ENCODE results near the gene TMEM254. TPM values are rescaled to one million over a fixed set of nuclear protein-coding genes. Genes with fewer than 3 reads are reported as not detected.
"Not testable (repeated sequence)": the region's sequence is repeated elsewhere in the genome, so short reads cannot be mapped to it uniquely, and the experiment has no call there.

TMEM254 gene
- total and polyA plus RNA-seq, 3 donors from 2014 or later: 51.5 to 69.6 (median 53.0) TPM

DNA sequence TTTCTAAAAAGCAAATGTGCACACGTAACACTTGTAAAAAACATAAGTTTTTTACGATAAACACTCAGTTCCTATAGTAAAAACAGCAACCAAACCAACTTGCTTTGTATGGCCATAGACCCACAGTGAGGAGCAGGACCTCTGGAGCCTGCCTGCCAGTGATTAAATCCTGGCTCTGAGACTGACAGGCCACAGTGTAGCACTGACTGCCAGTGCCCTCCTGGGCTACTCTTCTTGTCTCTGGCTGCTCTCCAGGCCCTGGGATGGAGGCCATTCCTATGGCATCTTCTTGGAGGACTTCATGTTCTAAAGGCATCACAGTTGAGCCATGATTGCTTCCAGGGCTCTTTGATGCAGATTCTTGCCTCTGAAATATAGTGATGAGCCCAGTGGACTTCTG is 22.7 kb upstream of the TMEM254 start:
- H3K4me3 ChIP-seq: no peak overlapping the region
- no peaks in the 10 kb centered on the region for H3K9me3 ChIP-seq
- no peaks in the 10 kb centered on the region for H3K4me1 ChIP-seq
- TF ChIP-seq CTCF (IDR thresholded peaks at IDR 0.05): no peak
- no peak for TF ChIP-seq POLR2A (IDR thresholded peaks at IDR 0.05)
- H3K27me3 ChIP-seq: no peaks in the 10 kb centered on the region
- no peak for DNase-seq
- no peaks in the 10 kb centered on the region for H3K36me3 ChIP-seq (ENCODE audit: low read depth, missing control alignments)
- 93 to 94% methylated on average over 2 of the region's 2 CpGs for WGBS, 2 donors
- H3K27ac ChIP-seq: no peak overlapping the region
- intact Hi-C loops (cut with DNase I; ENCODE audit: low total_unique reads): no loop called here

DNA sequence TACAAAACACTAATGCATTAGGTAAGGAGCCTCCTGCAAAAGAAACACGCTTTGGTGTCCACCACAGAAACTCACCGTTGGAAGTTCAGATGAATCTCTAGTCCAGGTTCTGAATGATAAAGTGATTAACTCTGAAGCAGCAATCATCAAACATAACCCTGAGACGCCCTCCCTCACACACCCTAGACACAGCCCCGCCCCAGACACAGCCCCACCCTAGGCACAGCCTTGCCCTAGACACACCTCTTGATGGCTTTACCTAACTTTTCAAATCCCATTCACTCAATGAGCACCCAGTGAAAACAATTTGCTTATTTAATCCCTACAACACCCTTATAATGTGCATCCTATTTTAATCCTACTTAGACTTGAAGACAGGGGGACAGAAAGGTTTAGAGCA is 21.3 kb upstream of the TMEM254 start:
- TF ChIP-seq CTCF (IDR thresholded peaks at IDR 0.05): no peak
- H3K36me3 ChIP-seq (ENCODE audit: low read depth, missing control alignments): no peaks in the 10 kb centered on the region
- 94 to 97% methylated on average over 4 of the region's 4 CpGs for WGBS, 2 donors
- no peak overlapping the region for H3K27ac ChIP-seq
- intact Hi-C loops (cut with DNase I; ENCODE audit: low total_unique reads): no loop called here
- no peaks in the 10 kb centered on the region for H3K4me1 ChIP-seq
- no peaks in the 10 kb centered on the region for H3K27me3 ChIP-seq
- no peak overlapping the region for H3K4me3 ChIP-seq
- no peaks in the 10 kb centered on the region for H3K9me3 ChIP-seq
- DNase-seq: no peak

DNA sequence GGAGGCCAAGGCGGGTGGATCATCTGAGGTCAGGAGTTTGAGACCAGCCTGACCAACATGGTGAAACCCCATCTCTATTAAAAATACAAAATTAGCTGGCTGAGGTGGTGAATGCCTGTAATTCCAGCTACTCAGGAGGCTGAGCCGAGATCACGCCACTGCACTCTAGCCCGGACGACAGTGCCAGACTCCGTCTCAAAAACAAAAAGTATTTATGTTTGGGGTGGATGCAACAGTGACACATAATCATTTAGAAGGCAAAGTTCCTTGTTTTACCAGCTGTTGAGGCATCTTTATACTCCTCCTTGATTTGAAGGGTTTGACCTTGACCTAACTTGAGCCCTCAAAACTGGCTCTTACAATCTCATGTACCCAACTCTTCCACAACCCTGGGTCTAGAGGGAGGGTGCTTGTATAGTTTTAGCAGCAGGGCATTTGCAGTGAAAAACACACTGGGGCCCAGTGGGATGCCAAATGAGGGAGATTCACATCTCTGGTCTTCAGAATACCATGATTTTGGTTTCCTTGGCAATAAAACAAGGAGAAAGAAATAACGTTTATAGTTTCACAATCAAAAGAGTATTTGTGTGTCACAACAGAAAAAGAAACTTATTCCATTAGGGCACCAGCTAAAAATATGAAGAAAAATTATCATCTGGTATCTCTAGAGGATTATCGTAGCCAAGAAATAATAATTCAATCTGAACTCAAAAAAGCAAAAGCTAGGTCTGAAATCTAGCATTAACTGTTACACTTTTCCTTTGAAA is 14.2 kb upstream of the TMEM254 start:
- TF ChIP-seq CTCF (IDR thresholded peaks at IDR 0.05) (no peak), POLR2A (IDR thresholded peaks at IDR 0.05) (no peak)
- H3K27ac ChIP-seq: peak overlapping the region in 1 of 2 donors; percentile 68
- H3K4me3 ChIP-seq: no peak overlapping the region
- H3K4me1 ChIP-seq: peaks cover 13% of the 10 kb centered on the region
- DNase-seq: no peak
- WGBS, 2 donors: 35 to 43% methylated on average over 8 of the region's 8 CpGs
- H3K9me3 ChIP-seq: no peaks in the 10 kb centered on the region
- H3K36me3 ChIP-seq (ENCODE audit: low read depth, missing control alignments): no peaks in the 10 kb centered on the region
- intact Hi-C loops (cut with DNase I; ENCODE audit: low total_unique reads): loop anchor here (10.0 kb wide), 1 partner anchor 70 kb away; the partner anchor contains the start of gene PLAC9
- no peaks in the 10 kb centered on the region for H3K27me3 ChIP-seq

DNA sequence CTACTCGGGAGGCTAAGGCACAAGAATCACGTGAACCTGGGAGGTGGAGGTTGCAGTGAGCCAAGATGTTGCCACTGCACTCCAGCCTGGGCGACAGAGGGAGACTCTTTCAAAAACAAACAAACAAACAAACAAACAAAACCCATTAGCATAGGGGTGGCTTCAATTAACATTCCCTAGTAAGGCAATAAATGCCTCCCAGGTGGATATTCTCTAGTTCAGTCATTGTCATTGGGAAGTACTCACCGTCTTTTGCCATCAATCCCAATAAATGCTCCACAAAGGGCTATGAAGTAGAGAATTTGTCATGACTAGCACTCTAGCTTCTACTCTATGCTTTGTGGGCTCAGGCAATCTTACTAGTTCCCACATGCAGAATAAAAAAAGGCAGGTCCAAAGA is 11.7 kb upstream of the TMEM254 start:
- peaks cover 13% of the 10 kb centered on the region for H3K4me1 ChIP-seq
- no peak for DNase-seq
- no peaks in the 10 kb centered on the region for H3K36me3 ChIP-seq (ENCODE audit: low read depth, missing control alignments)
- no peaks in the 10 kb centered on the region for H3K27me3 ChIP-seq
- no peak overlapping the region for H3K27ac ChIP-seq
- H3K4me3 ChIP-seq: no peak overlapping the region
- no peaks in the 10 kb centered on the region for H3K9me3 ChIP-seq
- 70 to 89% methylated on average over 4 of the region's 4 CpGs for whole genome bisulfite sequencing, 2 donors
- intact Hi-C loops (cut with DNase I; ENCODE audit: low total_unique reads): loop anchor here (10.0 kb wide), 1 partner anchor 68 kb away; the partner anchor contains the start of gene PLAC9
- TF ChIP-seq POLR2A (IDR thresholded peaks at IDR 0.05) (no peak), CTCF (IDR thresholded peaks at IDR 0.05) (no peak)

DNA sequence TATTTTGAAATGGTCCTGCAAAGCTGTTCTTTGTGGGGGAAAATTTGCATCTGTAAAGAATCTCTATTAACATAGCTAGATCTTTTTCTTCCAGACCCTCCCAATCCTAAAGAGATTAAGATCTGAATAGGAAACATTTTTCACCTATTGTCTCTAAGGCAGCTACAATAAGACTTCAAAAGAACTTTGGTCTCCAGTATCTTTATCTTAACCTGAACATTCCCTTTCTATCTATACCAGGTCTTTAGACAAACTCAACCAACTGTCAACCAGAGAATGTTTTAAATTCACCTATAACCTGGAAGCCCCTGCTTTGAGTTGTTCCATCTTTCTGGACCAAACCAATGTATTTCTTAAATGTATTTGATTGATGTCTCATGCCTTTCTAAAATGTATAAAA is 10.6 kb upstream of the TMEM254 start:
- intact Hi-C loops (cut with DNase I; ENCODE audit: low total_unique reads): loop anchor here (10.0 kb wide), 1 partner anchor 67 kb away; the partner anchor contains the start of gene PLAC9
- peaks cover 13% of the 10 kb centered on the region for H3K4me1 ChIP-seq
- H3K27me3 ChIP-seq; H3K9me3 ChIP-seq; H3K4me3 ChIP-seq; H3K27ac ChIP-seq; H3K36me3 ChIP-seq (ENCODE audit: low read depth, missing control alignments); DNase-seq: not testable (repeated sequence)

All from testis (tissue), 3 donors.